Activated CD4-positive, CD25-positive, alpha-beta regulatory T cell treated with anti-CD3 and anti-CD28 coated beads, Interleukin-2, amount 50 U/mL, for 24 hours (primary cell): ENCODE measurements around the gene SON.
"Not testable (repeated sequence)": the region's sequence is repeated elsewhere in the genome, so short reads cannot be mapped to it uniquely, and the experiment has no call there.

ENCODE experiments used
- ATAC-seq, 2 donors: fragments of 150-1000 bp; cut with Tn5 transposase; one replicate each; pipeline ENCODE4 v1.10.0; 2021; ENCODE audit warnings: mild to moderate bottlenecking in 1 of 2, moderate library complexity in 1 of 2

Gene SON

GRCh38 chr21:33572350-33572749 lies 29.5 kb downstream of the SON start:
- ATAC-seq, result no peak

GRCh38 chr21:33576741-33577141 lies 33.9 kb downstream of the SON start:
- ATAC-seq, result not testable (repeated sequence)

GRCh38 chr21:33578214-33578613 lies 35.4 kb downstream of the SON start:
- no peak for ATAC-seq

- ATAC-seq, result peak; percentile 71 to 78
Measured at GRCh38 chr21:33578959-33579542, 36.2 kb downstream of the SON start.

GRCh38 chr21:33584455-33584854 lies 41.6 kb downstream of the SON start:
- ATAC-seq, result no peak

GRCh38 chr21:33586927-33587326 lies 44.1 kb downstream of the SON start:
- no peak for ATAC-seq

GRCh38 chr21:33587792-33588484 lies 45.1 kb downstream of the SON start:
- ATAC-seq, result peak; percentile 3 to 15

GRCh38 chr21:33588485-33589335 lies 45.9 kb downstream of the SON start, which contains the start of gene DONSON:
Gene DONSON, minus strand, starts transcription at chr21:33588684. Its CDS starts 43 bp downstream, at chr21:33588641.
- ATAC-seq, result peak; percentile 94 to 95

- ATAC-seq, result no peak
Measured at GRCh38 chr21:33598051-33598450, 55.2 kb downstream of the SON start.

- no peak for ATAC-seq
Measured at GRCh38 chr21:33608559-33608958, 65.7 kb downstream of the SON start.

GRCh38 chr21:33611006-33611744 lies 68.3 kb downstream of the SON start:
- no peak for ATAC-seq

- ATAC-seq, result not testable (repeated sequence)
Measured at GRCh38 chr21:33617565-33617964, 74.7 kb downstream of the SON start.

GRCh38 chr21:33618407-33618806 lies 75.6 kb downstream of the SON start:
- ATAC-seq, result no peak

GRCh38 chr21:33619726-33620125 lies 76.9 kb downstream of the SON start:
- no peak for ATAC-seq

- ATAC-seq, result no peak
Measured at GRCh38 chr21:33622253-33622652, 79.4 kb downstream of the SON start.

- ATAC-seq, result not testable (repeated sequence)
Measured at GRCh38 chr21:33626151-33626550, 83.3 kb downstream of the SON start.
